AG09319 (cell line): Measurements from ENCODE around the gene ZNF292.

Experiments
- DNase-seq: peaks from one replicate; pipeline ENCODE4 v3.0.0-alpha.2; 2010; ENCODE audit warnings: low read depth; ENCODE audit errors: extremely low read depth
- TF ChIP-seq, protein P1 (sequence below): IDR thresholded peaks from 2 replicates; pipeline ENCODE4 v1.5.1; 2011; ENCODE audit warnings: low read depth, mild to moderate bottlenecking, inconsistent platforms, low read length, moderate library complexity

Gene ZNF292

GRCh38 chr6:87164004-87164403 lies 8.6 kb downstream of the ZNF292 start:
- TF ChIP-seq, protein P1, sequence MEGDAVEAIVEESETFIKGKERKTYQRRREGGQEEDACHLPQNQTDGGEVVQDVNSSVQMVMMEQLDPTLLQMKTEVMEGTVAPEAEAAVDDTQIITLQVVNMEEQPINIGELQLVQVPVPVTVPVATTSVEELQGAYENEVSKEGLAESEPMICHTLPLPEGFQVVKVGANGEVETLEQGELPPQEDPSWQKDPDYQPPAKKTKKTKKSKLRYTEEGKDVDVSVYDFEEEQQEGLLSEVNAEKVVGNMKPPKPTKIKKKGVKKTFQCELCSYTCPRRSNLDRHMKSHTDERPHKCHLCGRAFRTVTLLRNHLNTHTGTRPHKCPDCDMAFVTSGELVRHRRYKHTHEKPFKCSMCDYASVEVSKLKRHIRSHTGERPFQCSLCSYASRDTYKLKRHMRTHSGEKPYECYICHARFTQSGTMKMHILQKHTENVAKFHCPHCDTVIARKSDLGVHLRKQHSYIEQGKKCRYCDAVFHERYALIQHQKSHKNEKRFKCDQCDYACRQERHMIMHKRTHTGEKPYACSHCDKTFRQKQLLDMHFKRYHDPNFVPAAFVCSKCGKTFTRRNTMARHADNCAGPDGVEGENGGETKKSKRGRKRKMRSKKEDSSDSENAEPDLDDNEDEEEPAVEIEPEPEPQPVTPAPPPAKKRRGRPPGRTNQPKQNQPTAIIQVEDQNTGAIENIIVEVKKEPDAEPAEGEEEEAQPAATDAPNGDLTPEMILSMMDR = no peak
- no peak for DNase-seq

DNA sequence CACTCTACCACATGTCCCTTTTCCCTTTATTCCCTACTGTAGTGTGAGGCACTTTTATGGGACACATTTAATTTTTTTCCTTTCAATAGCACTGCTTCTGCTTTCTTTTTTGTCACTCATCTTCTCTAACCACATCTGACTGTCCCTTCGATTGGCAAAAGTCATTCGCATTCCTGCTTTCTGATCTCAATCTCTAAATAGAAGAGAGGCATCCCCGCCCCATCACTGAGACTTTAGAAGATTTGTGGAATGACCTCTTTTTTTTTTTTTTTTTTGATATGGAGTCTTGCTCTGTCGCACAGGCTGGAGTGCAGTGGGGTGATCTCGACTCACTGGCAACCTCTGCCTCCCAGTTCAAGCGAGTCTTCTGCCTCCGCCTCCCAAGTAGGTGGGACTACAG lies 9.1 kb downstream of the ZNF292 start:
- no peak for DNase-seq
- TF ChIP-seq, protein P1 = no peak

- DNase-seq = no peak
- TF ChIP-seq, protein P1 = no peak
These were observed 9.8 kb downstream of the ZNF292 start for GRCh38 chr6:87165185-87165584.

DNA sequence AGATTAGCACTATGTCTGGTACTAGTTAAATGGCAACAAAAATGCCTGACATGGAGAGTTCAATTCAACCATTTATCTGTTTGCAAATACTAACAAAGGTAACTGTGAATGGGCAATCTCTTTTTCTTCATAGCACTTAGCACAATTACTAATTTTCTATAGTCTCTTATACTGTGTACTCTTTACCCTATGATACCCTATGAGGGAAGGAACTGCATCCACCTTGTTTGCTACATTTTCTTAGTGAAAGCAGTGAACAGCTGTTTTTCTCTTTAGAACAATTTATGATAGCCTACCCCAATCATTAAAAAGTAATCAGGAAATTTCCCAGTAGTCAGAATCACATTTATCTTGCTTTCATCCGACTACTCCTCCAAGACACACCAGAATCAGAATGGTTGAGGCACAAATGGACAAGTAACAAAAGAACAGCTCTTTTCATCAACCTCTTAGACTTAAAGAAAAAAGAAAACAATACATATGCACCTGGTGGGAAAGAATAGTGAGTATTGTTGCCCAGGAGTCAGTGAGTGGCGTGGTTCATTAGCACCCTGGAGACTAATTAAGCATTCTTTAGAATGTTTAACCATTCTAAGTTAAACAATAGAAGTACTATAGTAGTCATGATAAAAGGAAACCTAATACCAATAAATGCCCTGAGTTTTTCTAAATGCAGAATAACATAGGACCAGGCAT lies 16.7 kb downstream of the ZNF292 start:
- no peak for DNase-seq

DNA sequence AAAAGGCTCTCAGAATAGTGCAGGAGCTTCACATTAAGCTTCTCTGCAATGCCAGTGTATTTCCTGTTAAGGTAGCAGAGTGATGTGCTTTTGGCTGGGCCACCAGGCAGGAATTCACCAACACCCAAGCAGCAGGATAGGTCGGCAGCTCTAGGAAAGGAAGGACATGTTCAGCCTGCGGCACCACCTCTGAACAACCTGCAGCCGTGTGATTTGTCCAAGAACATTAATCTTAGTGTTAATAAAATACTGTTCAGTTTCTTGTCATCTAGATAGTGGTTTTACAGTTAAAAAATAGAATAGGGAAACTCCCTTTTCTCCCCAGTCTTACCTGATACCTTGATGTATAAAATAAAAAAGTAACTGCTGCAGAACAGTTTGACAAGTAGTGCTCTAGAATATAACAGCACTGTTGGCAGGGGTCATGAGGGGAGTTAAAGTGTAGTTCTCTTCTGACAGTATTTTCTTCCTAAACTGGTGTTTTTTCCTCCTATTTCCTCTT lies 18.8 kb downstream of the ZNF292 start:
- DNase-seq = no peak
- TF ChIP-seq, protein P1 = no peak

More for the DNA sequence above, 16.7 kb downstream of the ZNF292 start:
- TF ChIP-seq, protein P1 = no peak

DNA sequence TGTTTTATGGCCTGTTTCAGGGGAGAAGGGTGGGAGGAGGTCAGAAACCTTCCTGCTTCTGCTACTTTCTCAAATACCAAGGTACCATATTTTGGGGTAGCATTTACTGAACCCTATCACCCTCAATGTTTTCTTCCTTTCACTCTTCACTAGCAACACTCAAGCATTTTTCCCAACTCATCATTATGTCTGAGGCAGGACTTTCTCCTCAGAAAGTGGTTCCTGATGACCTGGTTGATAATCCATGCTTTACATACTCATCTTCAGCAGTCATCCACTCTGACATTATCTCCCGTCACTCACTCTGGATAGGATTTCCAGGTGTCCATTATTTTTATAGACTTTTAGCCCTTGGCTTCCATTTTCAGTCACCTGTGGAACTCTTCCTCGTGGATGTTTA lies 21.1 kb downstream of the ZNF292 start:
- TF ChIP-seq, protein P1 = no peak
- no peak for DNase-seq

DNA sequence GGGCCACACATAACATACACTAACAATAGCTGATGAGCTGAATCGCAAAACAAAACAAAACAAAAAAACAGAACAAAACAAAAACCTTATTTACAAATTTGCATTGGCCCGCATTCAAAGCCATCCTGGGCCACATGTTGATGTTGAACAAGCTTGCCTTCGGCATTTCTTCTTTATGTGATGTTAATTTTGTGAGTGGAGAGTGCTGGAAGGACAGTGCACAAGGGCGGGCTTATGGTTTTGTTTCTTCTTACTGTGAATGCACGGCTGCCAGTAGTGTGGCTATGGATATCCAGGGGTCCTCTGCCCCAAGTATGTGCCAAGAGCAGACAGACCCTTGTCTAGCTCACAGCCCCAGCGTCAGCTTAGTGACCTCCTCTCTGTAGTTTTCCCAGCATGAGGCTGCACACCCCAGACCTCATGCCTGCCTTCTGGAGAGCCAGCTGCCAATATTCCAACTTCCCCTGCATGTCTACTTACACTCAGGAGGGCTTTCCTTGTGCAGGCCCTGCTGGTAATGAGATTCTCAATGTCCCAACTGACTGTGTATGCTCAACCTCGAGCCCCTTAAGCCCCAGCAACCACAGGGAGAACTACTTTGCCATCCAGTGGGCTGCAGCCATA lies 24.9 kb downstream of the ZNF292 start:
- no peak for DNase-seq
- TF ChIP-seq, protein P1 = no peak
